HG02588 (cell line): ENCODE data around the gene C4orf50.
"Not testable (repeated sequence)": the region's sequence is repeated elsewhere in the genome, so short reads cannot be mapped to it uniquely, and the experiment has no call there.

Experiments used
- ATAC-seq: cut with Tn5 transposase; IDR thresholded peaks from one replicate; pipeline ENCODE4 v1.9.1; 2021; ENCODE audit warnings: mild to moderate bottlenecking, moderate library complexity; ENCODE audit not compliant: unreplicated experiment

Gene C4orf50

GRCh38 chr4:5995901-5996623 lies 22.2 kb downstream of the C4orf50 start:
- no peak for ATAC-seq

DNA sequence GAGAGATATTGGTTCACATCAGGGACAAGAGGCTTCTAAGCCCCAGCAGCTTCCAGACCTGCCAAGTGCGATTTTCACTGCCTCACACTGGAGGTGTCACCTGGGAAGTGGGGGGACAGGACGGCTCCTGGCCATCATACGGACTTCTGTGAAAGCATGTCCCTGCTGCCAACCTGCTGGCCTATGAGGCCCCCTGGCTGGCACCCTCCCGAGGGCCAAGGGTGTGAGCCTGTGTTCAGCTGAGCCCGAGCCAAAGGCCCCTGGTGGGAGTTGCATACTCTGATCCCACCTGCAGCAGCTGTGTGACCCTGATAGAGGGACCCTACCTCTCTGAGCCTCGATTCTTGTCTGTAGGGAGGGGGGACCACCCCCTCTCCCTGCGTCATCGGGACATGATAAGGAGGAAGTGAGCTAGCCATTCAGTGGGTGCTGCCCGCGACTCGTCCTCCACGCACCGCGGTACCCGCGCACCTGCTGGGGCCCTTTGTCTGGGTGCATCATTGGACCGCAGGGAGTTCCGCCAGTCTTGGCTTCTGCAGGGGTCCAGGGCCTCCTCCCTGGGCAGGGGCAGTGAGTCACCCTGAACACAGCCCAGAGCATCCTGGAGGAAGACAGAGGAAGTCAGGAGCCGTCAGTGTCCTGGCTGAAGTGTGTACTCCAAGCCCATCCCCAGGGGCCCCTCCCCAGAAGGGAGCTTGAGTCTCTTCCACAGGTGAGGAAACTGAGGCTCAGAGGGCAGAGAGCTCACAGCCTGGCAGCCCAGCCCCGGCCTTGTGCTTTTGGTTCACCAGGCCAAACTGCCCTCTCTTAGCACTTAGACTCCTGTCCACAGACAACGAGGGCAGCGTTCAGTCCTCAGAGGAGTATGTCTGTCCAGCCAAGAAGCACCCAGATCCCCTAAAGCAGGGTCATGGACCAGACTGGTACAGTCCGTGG lies 24.1 kb downstream of the C4orf50 start:
- no peak for ATAC-seq

GRCh38 chr4:5993346-5993745 lies 24.9 kb downstream of the C4orf50 start:
- not testable (repeated sequence) for ATAC-seq

DNA sequence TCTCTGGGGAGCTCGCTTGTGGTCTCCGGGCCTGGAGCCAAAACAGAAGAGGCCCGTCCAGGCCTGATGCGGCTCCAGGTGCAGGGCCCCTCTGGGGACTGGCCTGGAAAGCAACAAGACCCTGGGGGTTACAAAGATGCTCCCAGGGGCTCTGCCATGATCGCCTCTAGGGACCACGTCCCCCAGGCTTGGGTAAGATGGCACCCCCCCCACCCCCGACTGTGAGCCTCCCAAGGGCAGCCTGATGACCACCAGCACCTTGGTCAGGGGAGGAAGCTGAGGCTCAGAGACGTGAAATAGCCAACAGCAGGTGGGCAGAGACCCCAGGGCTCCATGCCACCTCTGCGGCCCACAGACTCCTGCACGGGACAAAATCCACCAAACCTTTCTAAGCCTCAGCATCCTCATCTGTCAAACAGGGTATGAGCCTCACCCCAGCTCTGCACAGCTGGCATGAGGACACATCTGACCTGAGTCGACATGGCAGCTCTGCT lies 25.4 kb downstream of the C4orf50 start:
- ATAC-seq: no peak

DNA sequence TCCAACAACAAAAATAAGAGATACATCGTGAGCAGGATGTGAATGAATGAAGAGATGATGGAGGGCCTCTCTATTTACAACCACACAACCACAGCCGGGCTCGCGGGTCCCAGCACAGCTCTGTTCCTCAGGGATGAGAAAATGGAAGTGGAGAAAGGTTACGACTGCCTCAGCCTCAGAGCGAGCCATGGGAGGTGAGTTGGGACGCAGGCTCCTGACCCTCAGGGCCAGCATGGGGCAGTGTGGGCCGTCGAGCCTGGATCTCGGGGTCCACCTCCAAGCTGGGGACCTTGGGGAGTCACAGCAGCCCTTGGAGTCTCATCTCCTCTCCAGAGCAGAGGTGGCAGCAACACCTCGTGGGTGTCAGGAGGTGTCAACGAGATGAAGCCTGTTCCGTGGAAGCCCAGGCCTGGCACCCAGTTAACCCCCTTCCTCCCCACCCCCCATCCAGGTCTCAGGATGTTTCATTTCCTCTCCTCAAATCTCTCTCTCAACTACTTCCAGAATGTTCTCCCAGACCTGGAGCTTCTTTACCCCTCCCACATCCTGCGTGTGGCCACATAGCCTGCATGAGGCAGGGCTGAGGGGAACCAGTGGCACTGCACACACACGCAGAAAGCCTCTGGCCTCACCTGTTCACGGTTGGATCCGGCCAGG lies 25.9 kb downstream of the C4orf50 start:
- no peak for ATAC-seq

- ATAC-seq: no peak
Measured at GRCh38 chr4:5991405-5991804, 26.8 kb downstream of the C4orf50 start.

DNA sequence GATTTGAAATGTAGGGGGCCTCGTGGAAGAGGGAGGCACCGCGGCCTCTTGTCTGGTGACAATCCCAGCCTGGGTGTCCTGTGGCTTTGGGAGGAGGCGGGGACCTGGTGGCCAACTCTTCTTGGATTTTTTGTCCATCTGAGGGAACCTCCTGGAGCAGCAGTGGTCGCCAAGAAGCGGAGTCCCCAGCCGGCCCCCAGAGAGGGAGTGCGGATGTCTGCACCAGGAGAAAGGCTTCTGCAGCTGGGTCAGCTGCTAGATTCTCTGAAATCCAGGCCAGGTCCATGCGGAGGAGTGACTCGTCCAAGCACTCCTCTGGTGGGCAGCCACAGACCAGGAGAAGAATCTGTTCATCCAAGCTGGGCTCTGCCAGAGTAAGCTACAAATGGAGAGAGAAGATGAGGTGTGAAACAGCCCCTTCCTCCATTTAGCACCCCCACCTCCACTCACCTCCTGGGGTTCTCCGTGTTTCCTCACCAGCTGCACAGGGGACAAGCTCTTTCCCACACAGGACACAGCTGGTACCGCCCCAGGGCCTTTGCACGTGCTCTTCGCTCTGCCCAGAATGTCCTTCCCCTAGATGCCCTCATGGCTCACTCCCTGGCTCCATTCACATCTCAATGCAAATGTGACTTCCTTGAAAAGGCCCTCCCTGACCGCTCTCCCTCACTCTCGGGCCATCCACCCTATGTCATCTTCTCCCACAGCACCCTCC lies 27.6 kb downstream of the C4orf50 start:
- ATAC-seq: no peak

DNA sequence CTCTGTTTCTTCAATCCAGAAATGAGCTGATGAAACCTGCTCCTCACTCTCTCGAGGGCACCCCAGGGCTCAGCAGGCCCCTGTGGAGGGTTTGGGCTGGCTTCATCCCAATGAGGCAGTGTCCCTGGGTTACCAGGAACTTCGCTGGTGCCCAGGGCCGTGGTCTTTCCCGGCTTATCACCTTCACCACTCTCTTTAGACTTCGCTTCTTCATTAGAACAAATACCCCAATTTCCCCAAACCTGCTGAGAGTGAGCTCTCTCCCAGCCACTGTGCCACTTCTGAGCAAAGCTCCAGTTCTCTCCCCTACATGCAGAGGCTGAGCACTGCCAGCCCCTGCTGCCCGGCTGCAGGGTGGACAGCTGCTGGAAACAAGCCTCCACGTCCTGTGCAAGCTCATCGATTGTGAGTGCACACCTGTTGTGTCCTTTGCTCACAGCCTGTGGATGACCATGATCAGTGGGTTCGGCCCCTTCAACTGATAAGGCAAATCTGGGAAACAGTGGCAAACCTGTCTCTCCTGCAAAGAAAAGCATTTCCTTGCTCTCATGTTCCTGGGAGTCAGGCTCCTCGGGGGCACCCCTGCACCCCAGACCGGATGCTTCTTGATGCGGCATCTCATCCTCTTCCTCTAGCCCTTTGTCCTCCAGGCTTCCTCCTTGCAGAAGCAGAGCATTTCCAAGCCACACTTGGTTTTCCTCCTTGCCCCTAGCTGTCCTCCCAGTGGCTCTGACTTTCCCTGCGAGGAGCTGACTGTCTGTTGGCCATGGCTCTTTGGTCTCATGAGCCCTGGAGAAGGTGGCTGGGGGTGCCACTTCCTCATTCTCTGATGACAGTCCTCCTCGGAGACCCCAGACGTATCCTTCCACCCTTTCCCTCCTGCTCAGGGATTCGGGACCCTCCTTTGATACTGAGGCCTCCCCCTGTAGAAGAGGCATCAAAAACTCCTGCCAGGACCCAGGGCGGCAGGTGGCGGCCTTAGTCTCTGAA lies 28.7 kb downstream of the C4orf50 start:
- ATAC-seq: no peak

- no peak for ATAC-seq
Measured at GRCh38 chr4:5988086-5988845, 30.0 kb downstream of the C4orf50 start.

GRCh38 chr4:5984843-5985242 lies 33.4 kb downstream of the C4orf50 start:
- ATAC-seq: no peak

- ATAC-seq: no peak
Measured at GRCh38 chr4:5982156-5982973, 35.9 kb downstream of the C4orf50 start.

DNA sequence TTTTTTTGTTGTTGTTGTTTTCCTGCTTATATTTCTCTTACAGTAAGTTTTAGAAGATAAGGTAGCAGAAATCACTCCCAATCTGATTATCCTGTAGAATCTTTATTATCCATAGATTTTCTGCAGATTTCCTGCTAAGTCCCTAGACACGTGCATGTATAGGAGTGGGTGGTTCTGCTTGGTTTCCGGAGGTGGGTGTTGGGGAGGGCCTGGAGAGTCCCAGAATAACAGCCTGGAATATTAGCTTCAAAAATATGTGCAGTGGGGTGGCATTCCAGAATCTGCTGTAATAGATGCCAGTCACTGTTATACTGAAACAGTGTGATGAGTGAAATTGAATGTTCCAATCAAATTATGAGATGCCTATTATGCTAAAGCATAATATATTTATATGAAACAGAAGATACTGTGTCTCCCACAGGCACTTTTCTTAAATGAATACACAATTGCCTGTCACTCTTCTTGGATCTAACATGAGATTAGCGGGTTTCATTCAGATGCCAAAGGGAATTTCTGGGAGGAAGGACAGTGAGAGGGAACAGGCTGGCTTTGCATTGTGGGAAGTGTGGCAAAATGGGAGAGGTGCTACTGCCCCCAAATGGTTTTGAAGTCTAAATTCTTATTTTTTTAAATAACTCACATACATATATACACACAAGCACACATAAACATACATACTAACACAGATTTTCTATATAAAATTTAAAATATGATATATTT lies 37.6 kb downstream of the C4orf50 start:
- ATAC-seq: no peak

- ATAC-seq: no peak
Measured at GRCh38 chr4:5979981-5980380, 38.2 kb downstream of the C4orf50 start.

DNA sequence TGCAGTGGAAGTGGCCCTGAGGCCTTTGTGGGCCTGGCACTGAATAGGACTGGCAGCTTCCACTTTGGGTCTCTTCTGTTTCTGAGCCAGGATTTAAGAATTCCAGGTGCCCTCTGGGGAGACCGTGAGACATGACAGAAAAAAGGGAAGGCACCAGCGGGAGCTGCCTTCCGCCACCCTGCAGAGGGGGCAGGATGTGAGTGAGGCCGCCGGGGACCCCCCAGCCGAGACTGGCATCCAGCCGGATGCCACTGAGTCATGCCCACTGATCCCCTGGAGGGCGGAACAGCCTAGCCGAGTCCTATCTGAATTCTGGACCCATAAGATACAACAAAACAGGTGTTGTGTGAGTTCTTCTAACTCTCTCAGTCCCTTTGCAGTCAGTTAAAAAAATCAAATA lies 41.3 kb downstream of the C4orf50 start:
- ATAC-seq: no peak

DNA sequence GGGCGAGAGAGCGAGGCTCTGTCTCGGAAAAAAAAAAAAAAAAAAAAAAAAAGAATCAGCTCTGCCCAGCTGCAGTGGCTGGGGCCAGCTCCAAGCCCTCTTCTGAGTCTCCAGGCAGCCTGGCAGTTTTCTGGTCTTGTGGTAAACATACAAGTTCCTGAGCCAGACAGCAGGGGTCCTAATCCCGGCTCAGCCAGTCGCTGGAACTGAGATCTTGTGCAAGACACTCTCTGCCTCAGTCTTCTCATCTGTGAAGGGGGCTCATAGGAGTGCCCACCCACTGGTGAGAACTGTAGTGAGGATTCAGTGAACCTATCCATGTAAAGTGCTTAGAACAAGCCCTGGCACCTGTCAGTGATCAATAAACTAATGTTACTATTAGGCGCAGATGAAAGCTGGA lies 41.8 kb downstream of the C4orf50 start:
- no peak for ATAC-seq

DNA sequence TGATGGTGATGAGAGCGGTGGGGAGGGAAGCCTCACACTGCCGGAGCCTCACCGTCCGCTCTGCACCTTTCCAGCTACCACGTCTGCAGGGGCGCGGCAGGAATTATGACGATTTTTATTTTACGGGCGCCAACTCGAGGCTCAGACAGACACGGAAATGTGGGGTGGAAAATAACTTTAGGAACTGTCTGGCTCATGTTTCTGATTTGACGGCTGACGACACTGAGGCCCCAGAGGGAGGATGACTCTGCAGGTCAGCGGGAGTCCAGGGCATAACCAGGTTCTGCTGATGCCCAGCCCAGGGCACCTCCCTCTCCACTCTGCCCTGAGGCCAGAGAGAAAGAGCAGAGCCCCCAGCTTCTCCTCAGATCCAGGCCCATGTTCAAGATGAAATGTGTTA lies 43.9 kb downstream of the C4orf50 start:
- no peak for ATAC-seq

DNA sequence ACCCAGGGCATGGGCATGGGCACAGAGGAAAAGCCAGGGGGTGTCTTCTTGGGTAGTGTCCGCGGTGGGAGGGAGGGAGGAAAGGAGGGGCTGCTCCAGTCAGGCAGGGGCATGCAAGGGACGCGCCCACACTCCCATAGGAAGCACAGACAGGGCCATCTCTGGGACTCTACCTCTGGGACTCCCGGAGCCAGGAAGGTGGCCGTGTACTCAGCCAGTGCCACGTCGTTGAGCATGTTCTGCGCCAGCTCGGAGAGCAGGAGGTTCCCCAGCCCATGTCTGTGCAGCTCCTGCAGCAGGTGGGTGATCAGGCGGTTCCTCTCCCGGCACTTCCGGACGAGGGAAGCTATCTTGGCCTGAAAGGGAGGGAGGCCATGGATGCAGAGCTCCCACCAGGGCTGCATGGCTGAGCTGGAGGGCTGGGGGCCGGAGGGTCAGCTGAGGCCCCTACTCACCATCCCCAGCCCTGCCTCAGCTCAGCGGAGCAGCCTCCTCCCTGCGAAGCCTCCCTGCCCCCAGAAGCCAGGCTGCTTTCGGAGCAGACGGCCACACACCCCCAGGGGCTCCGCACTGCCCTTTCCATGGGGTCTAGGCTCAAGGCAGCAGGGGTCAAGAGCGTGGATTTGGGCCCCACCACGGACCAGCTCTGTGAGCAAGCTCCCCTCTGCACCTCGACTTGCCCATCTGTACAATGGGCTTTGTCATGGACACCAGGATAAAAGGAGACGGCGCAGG lies 44.6 kb downstream of the C4orf50 start:
- ATAC-seq: no peak
